ENCODE measurements around the gene SOHLH2. TPM values are rescaled to one million over a fixed set of nuclear protein-coding genes. Genes with fewer than 3 reads are reported as not detected.
A peak's percentile ranks its signal among the peaks of the same experiment; 100 is the strongest.

The SOHLH2 gene
- total RNA-seq, 1 donor from 2014 or later: not detected

GRCh38 chr13:36131931-36132297 lies 82.4 kb downstream of the SOHLH2 start:
- TF ChIP-seq, protein P1, sequence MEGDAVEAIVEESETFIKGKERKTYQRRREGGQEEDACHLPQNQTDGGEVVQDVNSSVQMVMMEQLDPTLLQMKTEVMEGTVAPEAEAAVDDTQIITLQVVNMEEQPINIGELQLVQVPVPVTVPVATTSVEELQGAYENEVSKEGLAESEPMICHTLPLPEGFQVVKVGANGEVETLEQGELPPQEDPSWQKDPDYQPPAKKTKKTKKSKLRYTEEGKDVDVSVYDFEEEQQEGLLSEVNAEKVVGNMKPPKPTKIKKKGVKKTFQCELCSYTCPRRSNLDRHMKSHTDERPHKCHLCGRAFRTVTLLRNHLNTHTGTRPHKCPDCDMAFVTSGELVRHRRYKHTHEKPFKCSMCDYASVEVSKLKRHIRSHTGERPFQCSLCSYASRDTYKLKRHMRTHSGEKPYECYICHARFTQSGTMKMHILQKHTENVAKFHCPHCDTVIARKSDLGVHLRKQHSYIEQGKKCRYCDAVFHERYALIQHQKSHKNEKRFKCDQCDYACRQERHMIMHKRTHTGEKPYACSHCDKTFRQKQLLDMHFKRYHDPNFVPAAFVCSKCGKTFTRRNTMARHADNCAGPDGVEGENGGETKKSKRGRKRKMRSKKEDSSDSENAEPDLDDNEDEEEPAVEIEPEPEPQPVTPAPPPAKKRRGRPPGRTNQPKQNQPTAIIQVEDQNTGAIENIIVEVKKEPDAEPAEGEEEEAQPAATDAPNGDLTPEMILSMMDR (IDR thresholded peaks at IDR 0.05): no peak
- DNase-seq (peak; percentile 80), ATAC-seq (peak; percentile 89)
- no peaks in the 10 kb centered on the region for H3K36me3 ChIP-seq
- H3K9me3 ChIP-seq: no peaks in the 10 kb centered on the region
- no peak overlapping the region for H3K4me3 ChIP-seq
- peaks cover 20% of the 10 kb centered on the region for H3K27me3 ChIP-seq
- no peak overlapping the region for H3K27ac ChIP-seq
- no peaks in the 10 kb centered on the region for H3K4me1 ChIP-seq
- intact Hi-C loops (cut with DNase I): no loop called here

DNA sequence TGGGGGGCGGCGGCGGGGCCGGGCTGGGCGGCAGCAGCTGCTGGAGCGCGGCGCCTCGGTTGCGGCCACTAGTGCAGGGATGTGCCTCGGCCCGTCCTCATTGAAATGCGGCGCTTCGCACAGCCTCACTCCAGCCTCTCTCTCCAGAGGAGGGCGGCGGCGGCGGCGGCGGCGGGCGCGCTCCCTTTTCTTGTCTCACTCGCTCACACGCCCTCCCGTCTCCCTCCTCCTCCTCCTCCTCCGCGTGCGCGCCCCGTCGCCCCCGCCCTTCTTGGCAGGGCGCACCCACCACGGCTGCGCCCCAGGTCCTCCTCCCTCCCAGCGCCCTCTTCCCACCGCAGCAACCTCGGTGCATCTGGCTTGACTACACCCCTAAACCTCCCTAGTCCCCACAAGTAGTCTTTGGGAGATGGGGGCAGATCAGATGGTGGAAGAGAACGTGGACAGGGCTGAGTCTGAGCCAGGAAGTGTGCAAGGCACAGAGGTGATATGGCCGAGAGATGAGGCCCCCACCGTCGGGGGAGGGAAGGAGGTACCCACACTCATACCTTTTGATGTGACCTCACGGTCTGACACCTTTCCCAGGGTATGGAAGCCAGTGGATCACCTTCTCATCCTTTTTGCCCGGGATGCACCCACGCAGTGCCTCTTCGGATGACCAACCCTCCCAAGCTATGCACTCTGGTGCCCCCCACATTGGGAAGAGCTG lies 83.0 kb downstream of the SOHLH2 start, which contains the start of gene DCLK1:
Gene DCLK1, minus strand, starts transcription at position 161 of the 709 bp plus-strand sequence.
- H3K4me1 ChIP-seq: no peaks in the 10 kb centered on the region
- intact Hi-C loops (cut with DNase I): no loop called here
- peak; percentile 75 for DNase-seq
- ATAC-seq: peak; percentile 75
- H3K27ac ChIP-seq: no peak within 1 kb of the TSS
- H3K27me3 ChIP-seq: peaks cover 20% of the 10 kb centered on the region
- no peaks in the 10 kb centered on the region for H3K9me3 ChIP-seq
- TF ChIP-seq, protein P1 (IDR thresholded peaks at IDR 0.05): no peak
- no peaks in the 10 kb centered on the region for H3K36me3 ChIP-seq
- peak within 1 kb of the TSS; percentile 39 for H3K4me3 ChIP-seq

DNA sequence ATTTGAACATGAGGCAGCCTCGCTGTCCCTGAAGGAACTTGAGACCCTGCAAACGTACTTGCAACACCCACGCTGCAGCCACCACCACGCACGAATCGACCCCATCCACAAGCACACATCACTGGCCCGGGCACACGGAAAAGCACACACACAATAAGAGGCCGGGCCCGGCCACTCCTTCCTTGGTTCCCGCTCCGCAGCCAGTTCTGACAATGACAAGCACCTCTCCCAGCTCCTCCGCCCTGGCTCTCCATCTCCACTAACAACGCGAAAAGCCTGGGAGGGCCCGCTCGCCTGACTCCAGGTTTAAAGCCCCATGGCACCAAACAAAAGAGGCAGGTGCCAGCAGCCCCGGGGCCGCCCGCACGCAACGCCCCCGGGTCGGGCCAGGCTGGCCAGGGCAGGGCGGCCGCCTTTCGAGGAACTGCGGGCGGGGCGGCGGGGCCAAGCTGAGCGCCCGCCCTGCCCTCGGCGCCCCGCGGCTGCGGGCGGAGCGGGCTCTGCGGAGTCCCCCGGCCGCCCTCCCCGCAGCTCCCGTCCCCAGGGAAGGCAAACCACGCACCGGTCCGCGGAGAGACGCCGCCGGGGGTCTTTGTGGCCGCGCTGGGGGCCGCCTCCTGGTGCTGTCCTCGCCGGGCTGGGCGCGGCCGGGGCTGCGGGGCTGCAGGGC lies 83.7 kb downstream of the SOHLH2 start:
- Histone ChIP-seq H3K4me1 (no peaks in the 10 kb centered on the region), H3K36me3 (no peaks in the 10 kb centered on the region), H3K27ac (no peak overlapping the region), H3K4me3 (peak overlapping the region; percentile 39), H3K9me3 (no peaks in the 10 kb centered on the region), H3K27me3 (peaks cover 20% of the 10 kb centered on the region)
- ATAC-seq: peak; percentile 51
- peak; percentile 70 for DNase-seq
- TF ChIP-seq, protein P1 (IDR thresholded peaks at IDR 0.05): no peak
- intact Hi-C loops (cut with DNase I): no loop called here

GRCh38 chr13:36130193-36130551 lies 84.2 kb downstream of the SOHLH2 start:
- no peaks in the 10 kb centered on the region for H3K36me3 ChIP-seq
- no peak for ATAC-seq
- no peaks in the 10 kb centered on the region for H3K9me3 ChIP-seq
- H3K4me3 ChIP-seq: peak overlapping the region; percentile 39
- H3K4me1 ChIP-seq: no peaks in the 10 kb centered on the region
- TF ChIP-seq, protein P1 (IDR thresholded peaks at IDR 0.05): no peak
- H3K27ac ChIP-seq: no peak overlapping the region
- intact Hi-C loops (cut with DNase I): no loop called here
- peaks cover 20% of the 10 kb centered on the region for H3K27me3 ChIP-seq
- DNase-seq: no peak

DNA sequence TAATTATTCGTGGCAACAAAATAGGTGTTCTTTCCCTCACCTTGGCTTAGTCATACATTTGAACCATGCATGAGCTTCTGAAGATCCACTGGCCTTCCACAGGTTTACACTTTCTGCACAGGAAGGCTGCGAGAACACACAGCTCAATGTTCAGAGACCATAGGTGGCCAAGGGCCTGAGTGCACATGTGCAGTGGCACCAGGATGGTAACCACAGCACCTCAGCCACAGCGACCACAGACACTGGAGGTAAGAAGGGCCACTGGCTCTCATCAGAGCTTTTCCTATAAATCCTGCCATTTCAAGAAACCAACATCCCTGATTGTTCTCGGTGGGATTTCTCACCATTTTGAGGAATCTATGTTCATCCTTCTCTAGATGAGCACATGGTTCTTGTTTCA lies 84.8 kb downstream of the SOHLH2 start:
- no peak overlapping the region for H3K4me3 ChIP-seq
- no peaks in the 10 kb centered on the region for H3K36me3 ChIP-seq
- ATAC-seq (no peak), DNase-seq (no peak)
- TF ChIP-seq, protein P1 (IDR thresholded peaks at IDR 0.05): no peak
- H3K27me3 ChIP-seq: peaks cover 20% of the 10 kb centered on the region
- H3K9me3 ChIP-seq: no peaks in the 10 kb centered on the region
- no peak overlapping the region for H3K27ac ChIP-seq
- intact Hi-C loops (cut with DNase I): no loop called here
- H3K4me1 ChIP-seq: no peaks in the 10 kb centered on the region

Measured in upper lobe of right lung (tissue), 1 donor.